Keratinocyte (primary cell): ENCODE measurements around the gene GLT8D1.

Experiments
- EZH2 ChIP-seq: IDR thresholded peaks from one replicate; pipeline ENCODE4 v1.6.1; 2012; ENCODE audit warnings: inconsistent platforms, mild to moderate bottlenecking, low read length, moderate library complexity
- TF ChIP-seq, protein P1 (sequence below), 3 experiments: IDR thresholded peaks in 1 of 3; conservative IDR thresholded peaks in 1 of 3; optimal IDR thresholded peaks in 1 of 3; 2 replicates in 2 of 3; 3 replicates in 1 of 3; pipeline versions ENCODE3 to v1.5.1; 2011; ENCODE audit warnings: low read length in 3 of 3, mild to moderate bottlenecking in 3 of 3, moderate library complexity in 2 of 3, control low read depth in 1 of 3, inconsistent platforms in 1 of 3; ENCODE audit not compliant: insufficient read depth in 2 of 3; ENCODE audit errors: extremely low read depth in 1 of 3

DNA sequence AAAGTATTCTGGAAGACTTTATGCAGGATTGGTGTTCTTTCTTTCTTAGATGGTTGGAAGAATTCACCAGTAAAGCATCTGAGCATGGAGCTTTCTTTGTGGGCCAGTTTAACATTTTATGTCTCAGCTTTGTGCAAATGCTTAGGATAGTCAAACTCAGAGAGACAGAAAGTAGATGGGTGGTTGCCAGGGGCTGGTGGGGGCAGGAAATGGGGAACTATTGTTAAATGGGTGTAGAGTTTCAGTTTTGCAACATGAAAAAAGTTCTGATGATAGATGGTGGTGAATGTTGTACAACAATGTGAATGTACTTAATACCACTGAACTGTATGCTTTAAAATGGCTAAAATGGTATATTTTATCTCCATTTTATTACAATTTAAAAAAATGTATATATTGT is 25.1 kb upstream of the GLT8D1 start:
- TF ChIP-seq, protein P1, sequence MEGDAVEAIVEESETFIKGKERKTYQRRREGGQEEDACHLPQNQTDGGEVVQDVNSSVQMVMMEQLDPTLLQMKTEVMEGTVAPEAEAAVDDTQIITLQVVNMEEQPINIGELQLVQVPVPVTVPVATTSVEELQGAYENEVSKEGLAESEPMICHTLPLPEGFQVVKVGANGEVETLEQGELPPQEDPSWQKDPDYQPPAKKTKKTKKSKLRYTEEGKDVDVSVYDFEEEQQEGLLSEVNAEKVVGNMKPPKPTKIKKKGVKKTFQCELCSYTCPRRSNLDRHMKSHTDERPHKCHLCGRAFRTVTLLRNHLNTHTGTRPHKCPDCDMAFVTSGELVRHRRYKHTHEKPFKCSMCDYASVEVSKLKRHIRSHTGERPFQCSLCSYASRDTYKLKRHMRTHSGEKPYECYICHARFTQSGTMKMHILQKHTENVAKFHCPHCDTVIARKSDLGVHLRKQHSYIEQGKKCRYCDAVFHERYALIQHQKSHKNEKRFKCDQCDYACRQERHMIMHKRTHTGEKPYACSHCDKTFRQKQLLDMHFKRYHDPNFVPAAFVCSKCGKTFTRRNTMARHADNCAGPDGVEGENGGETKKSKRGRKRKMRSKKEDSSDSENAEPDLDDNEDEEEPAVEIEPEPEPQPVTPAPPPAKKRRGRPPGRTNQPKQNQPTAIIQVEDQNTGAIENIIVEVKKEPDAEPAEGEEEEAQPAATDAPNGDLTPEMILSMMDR (optimal IDR thresholded peaks at IDR 0.05 in 1 of 3, IDR thresholded peaks at IDR 0.05 in 1 of 3, conservative IDR thresholded peaks at IDR 0.05 in 1 of 3; ENCODE audit: extremely low read depth in 1 of 3, insufficient read depth in 2 of 3, low read length in 3 of 3) = no peak
- no peak for TF ChIP-seq EZH2
